DND-41 (cell line): ENCODE measurements around the gene EPHA10.

Experiments used
- CTCF ChIP-seq: IDR thresholded peaks from 2 replicates; pipeline ENCODE4 v1.5.1; 2012; ENCODE audit warnings: borderline replicate concordance, low read length, moderate library complexity, mild to moderate bottlenecking; ENCODE audit not compliant: poor library complexity, severe bottlenecking; ENCODE audit errors: extremely low read depth
- EZH2 ChIP-seq: IDR thresholded peaks from 3 replicates; pipeline ENCODE4 v1.6.1; 2012; ENCODE audit warnings: borderline replicate concordance, low read depth, mild to moderate bottlenecking, moderate library complexity, low read length, inconsistent platforms; ENCODE audit not compliant: severe bottlenecking

GRCh38 chr1:37691497-37692077, 73.3 kb downstream of the EPHA10 start:
- TF ChIP-seq EZH2 = no peak
- no peak for TF ChIP-seq CTCF
